Activated naive CD4-positive, alpha-beta T cell treated with anti-CD3 and anti-CD28 coated beads for 36 hours (primary cell): Measurements from ENCODE around the gene ANTXR2. TPM values are rescaled to one million over a fixed set of nuclear protein-coding genes. Genes with fewer than 3 reads are reported as not detected.
"Not testable (repeated sequence)": the region's sequence is repeated elsewhere in the genome, so short reads cannot be mapped to it uniquely, and the experiment has no call there.

ENCODE experiments used
- CTCF ChIA-PET: fragments of 350-600 bp; sonication (Branson Sonifier 250); formaldehyde crosslinking; loops from one replicate; lab custom pipeline; 2021; ENCODE audit warnings: antibody characterized with exemption; lab: Charles Lee
- DNase-seq: peaks from one replicate; pipeline ENCODE4 v3.0.0-alpha.2; 2020
- H3K27ac Mint-ChIP-seq: one replicate; pipeline ENCODE4 v1.8.0; 2021; ENCODE audit warnings: mild to moderate bottlenecking, mixed read lengths
- H3K27me3 Mint-ChIP-seq: one replicate; pipeline ENCODE4 v1.8.0; 2021; ENCODE audit warnings: low read depth, mixed read lengths
- H3K36me3 Mint-ChIP-seq: one replicate; pipeline ENCODE4 v1.8.0; 2021; ENCODE audit warnings: low read depth, mixed read lengths
- H3K4me1 Mint-ChIP-seq: one replicate; pipeline ENCODE4 v1.8.0; 2021; ENCODE audit warnings: low read depth, mixed read lengths
- H3K4me3 Mint-ChIP-seq: one replicate; pipeline ENCODE4 v1.8.0; 2021; ENCODE audit warnings: mild to moderate bottlenecking, moderate library complexity, mixed read lengths
- H3K9me3 Mint-ChIP-seq: one replicate; pipeline ENCODE4 v1.8.0; 2021; ENCODE audit warnings: mixed read lengths
- intact Hi-C: fragments of 100-400 bp; cut with micrococcal nuclease; formaldehyde crosslinking; loops from one replicate; pipeline ENCODE4 v1.15.1; 2023
- total RNA-seq, 2 experiments: library from RNA; stranded (reverse); gene quantifications; one replicate each; pipeline ENCODE4 v1.2.3, GENCODE V29; 2021

Gene ANTXR2
- total RNA-seq, 2 experiments from 2014 or later = 0.50 to 0.79 TPM

DNA sequence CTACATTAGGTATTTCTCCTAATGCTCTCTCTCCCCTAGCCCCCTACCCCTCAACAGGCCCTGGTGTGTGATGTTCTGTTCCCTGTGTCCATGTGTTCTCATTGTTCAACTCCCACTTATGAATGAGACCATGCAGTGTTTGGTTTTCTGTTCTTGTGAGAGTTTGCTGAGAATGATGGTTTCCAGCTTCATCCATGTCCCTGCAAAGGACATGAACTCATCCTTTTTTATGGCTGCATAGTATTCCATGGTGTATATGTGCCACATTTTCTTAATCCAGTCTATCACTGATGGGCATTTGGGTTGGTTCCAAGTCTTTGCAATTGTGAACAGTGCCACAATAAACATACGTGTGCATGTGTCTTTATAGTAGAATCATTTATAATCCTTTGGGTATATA lies 184.0 kb downstream of the ANTXR2 start:
- H3K4me3 Mint-ChIP-seq, H3K4me1 Mint-ChIP-seq, H3K27me3 Mint-ChIP-seq, H3K27ac Mint-ChIP-seq, intact Hi-C loops, H3K9me3 Mint-ChIP-seq, DNase-seq, CTCF ChIA-PET, H3K36me3 Mint-ChIP-seq: not testable (repeated sequence)

DNA sequence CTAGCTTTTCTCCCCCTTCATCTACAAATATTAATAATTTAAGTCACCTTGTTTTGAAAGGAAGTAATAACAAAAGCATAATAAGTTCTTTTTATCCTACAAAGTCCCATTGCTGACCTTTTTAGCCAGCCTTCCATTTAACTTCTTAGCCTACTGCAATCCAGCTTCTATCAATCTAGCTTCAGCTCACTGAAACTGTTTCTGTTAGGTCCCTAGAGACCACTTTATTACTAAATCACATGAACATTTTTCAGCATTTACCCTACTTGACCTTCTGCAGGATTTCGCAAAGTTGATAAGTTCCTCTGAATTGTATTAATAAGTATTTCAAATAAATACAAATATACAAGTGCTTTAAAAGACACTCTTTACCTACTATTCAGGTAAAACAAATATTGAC lies 186.5 kb downstream of the ANTXR2 start:
- CTCF ChIA-PET = no interaction called here
- intact Hi-C loops = no loop called here
- H3K27me3 Mint-ChIP-seq = no peaks in the 10 kb centered on the region

DNA sequence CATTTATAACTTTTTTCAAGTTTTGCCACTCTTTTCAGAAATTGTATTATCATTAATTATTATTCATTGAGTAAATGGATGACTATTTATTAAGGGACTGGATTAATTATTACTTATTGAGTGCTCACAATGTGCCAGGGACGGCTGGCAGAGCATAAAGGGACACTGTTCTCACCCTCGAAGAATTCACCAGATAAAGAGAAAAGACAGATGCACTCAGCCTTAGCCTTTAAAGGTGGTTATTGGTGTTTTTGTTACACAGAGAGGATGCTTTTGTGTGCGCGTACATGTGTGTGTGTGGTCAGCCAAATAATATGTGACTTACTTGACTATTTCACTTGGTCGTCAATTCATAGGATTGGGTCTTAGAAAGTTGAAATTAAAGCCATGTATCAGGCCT lies 187.0 kb downstream of the ANTXR2 start:
- Mint-ChIP-seq H3K36me3 (peaks cover 4% of the 10 kb centered on the region), H3K27ac (no peak overlapping the region), H3K9me3 (no peaks in the 10 kb centered on the region), H3K27me3 (no peaks in the 10 kb centered on the region), H3K4me1 (no peaks in the 10 kb centered on the region), H3K4me3 (no peak overlapping the region)
- CTCF ChIA-PET = no interaction called here
- intact Hi-C loops = no loop called here
- DNase-seq = no peak

More for the DNA sequence above, 186.5 kb downstream of the ANTXR2 start:
- Mint-ChIP-seq H3K4me3 (no peak overlapping the region), H3K4me1 (no peaks in the 10 kb centered on the region), H3K36me3 (peaks cover 4% of the 10 kb centered on the region), H3K27ac (no peak overlapping the region), H3K9me3 (no peaks in the 10 kb centered on the region)
- no peak for DNase-seq

DNA sequence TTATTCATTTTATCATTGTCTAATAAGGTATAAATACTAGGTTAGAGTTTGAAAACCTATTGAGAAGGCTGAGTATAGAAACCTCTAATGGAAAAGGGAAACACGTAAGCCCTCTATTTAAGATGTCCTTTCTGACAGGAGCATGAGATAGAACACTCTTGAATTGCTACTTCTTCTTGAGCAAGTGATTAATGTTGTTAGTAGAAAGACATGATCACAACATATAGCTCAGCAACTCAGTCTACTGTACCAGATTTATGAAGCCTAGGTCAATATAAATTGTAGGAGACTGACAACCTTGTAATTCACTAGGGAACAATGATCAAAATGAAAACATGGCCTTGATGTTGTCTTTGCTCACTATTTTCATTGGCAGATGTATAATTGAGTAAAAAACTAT lies 189.7 kb downstream of the ANTXR2 start:
- intact Hi-C loops = no loop called here
- no peak for DNase-seq
- no peaks in the 10 kb centered on the region for H3K36me3 Mint-ChIP-seq
- H3K4me1 Mint-ChIP-seq = no peaks in the 10 kb centered on the region
- CTCF ChIA-PET = no interaction called here
- H3K9me3 Mint-ChIP-seq = peaks cover 1% of the 10 kb centered on the region
- no peak overlapping the region for H3K4me3 Mint-ChIP-seq
- no peaks in the 10 kb centered on the region for H3K27me3 Mint-ChIP-seq
- no peak overlapping the region for H3K27ac Mint-ChIP-seq

- Mint-ChIP-seq H3K4me3 (no peak overlapping the region), H3K36me3 (no peaks in the 10 kb centered on the region), H3K9me3 (peaks cover 6% of the 10 kb centered on the region), H3K27ac (no peak overlapping the region), H3K27me3 (no peaks in the 10 kb centered on the region), H3K4me1 (no peaks in the 10 kb centered on the region)
- CTCF ChIA-PET = no interaction called here
- no peak for DNase-seq
- intact Hi-C loops = no loop called here
Measured at GRCh38 chr4:79882806-79883205, 190.2 kb downstream of the ANTXR2 start.

- CTCF ChIA-PET = no interaction called here
- intact Hi-C loops = no loop called here
Measured at GRCh38 chr4:79881407-79881806, 191.6 kb downstream of the ANTXR2 start.

GRCh38 chr4:79877511-79877910 lies 195.5 kb downstream of the ANTXR2 start:
- no peaks in the 10 kb centered on the region for H3K27me3 Mint-ChIP-seq
- H3K4me1 Mint-ChIP-seq = no peaks in the 10 kb centered on the region
- intact Hi-C loops = no loop called here
- no peak for DNase-seq
- no peak overlapping the region for H3K27ac Mint-ChIP-seq
- CTCF ChIA-PET = no interaction called here
- H3K36me3 Mint-ChIP-seq = no peaks in the 10 kb centered on the region
- no peak overlapping the region for H3K4me3 Mint-ChIP-seq
- peaks cover 8% of the 10 kb centered on the region for H3K9me3 Mint-ChIP-seq

More at GRCh38 chr4:79881407-79881806, 191.6 kb downstream of the ANTXR2 start:
- H3K4me1 Mint-ChIP-seq = no peaks in the 10 kb centered on the region
- no peaks in the 10 kb centered on the region for H3K36me3 Mint-ChIP-seq
- no peaks in the 10 kb centered on the region for H3K27me3 Mint-ChIP-seq
- H3K9me3 Mint-ChIP-seq = peaks cover 8% of the 10 kb centered on the region
- no peak for DNase-seq
- no peak overlapping the region for H3K4me3 Mint-ChIP-seq
- no peak overlapping the region for H3K27ac Mint-ChIP-seq

DNA sequence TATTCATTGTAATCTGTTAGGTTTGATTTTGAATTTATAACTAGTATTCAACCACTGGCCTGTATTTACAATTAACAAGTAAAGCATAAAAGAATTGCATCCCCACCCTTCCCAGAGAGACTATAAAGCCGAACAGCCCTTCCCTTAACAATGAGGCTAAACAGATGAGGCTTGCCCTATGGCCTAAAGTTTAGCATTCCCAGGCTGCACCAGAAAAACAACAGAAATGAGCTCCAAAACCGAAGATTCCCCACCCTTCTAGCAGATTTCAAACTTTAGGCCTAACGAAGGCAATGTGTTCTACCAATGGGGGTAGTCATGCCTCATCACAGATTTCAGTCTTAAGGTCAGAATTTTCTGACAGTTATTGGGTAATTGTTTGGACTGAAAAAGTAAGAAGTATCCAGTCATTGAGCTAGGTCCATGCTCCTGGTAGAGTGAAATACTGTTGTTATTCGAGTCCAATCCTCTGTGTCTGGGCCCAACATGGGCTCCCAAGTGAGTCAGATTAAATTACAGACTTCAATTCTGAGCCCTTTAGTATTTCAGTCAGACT lies 197.6 kb downstream of the ANTXR2 start:
- intact Hi-C loops = no loop called here
- CTCF ChIA-PET = no interaction called here
- H3K27ac Mint-ChIP-seq = no peak overlapping the region
- no peak for DNase-seq
- peaks cover 8% of the 10 kb centered on the region for H3K9me3 Mint-ChIP-seq
- no peaks in the 10 kb centered on the region for H3K4me1 Mint-ChIP-seq
- H3K27me3 Mint-ChIP-seq = no peaks in the 10 kb centered on the region
- H3K36me3 Mint-ChIP-seq = no peaks in the 10 kb centered on the region
- H3K4me3 Mint-ChIP-seq = no peak overlapping the region

GRCh38 chr4:79874197-79874596 lies 198.8 kb downstream of the ANTXR2 start:
- no peaks in the 10 kb centered on the region for H3K36me3 Mint-ChIP-seq
- intact Hi-C loops = no loop called here
- no peak for DNase-seq
- peaks cover 8% of the 10 kb centered on the region for H3K9me3 Mint-ChIP-seq
- H3K4me3 Mint-ChIP-seq = no peak overlapping the region
- H3K27me3 Mint-ChIP-seq = no peaks in the 10 kb centered on the region
- CTCF ChIA-PET = no interaction called here
- no peaks in the 10 kb centered on the region for H3K4me1 Mint-ChIP-seq
- H3K27ac Mint-ChIP-seq = no peak overlapping the region

DNA sequence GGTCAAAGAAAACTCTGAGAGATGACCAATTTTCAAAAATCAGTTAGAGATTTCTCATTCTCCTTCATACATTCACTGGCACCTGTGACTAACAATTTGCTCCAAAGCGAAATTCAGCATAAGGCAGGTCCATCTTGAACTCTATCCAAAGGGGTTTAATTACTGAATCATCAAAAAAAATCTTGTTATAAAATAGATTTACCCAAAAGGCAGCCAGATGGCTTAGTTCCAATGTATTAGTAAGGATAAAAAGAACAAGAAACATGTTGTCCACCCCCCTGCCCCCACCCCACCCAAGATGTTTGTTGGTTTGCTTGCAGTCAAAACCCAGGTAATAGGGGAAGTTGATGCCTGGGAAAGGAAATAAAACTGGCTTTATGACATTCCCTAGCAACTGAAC lies 200.3 kb downstream of the ANTXR2 start:
- no peak for DNase-seq
- Mint-ChIP-seq H3K36me3 (no peaks in the 10 kb centered on the region), H3K27ac (no peak overlapping the region), H3K27me3 (no peaks in the 10 kb centered on the region), H3K9me3 (peaks cover 1% of the 10 kb centered on the region), H3K4me3 (no peak overlapping the region), H3K4me1 (no peaks in the 10 kb centered on the region)
- CTCF ChIA-PET = no interaction called here
- intact Hi-C loops = no loop called here

- H3K4me1 Mint-ChIP-seq = no peaks in the 10 kb centered on the region
- DNase-seq = no peak
- H3K27ac Mint-ChIP-seq = no peak overlapping the region
- no peaks in the 10 kb centered on the region for H3K9me3 Mint-ChIP-seq
- no peaks in the 10 kb centered on the region for H3K36me3 Mint-ChIP-seq
- intact Hi-C loops = no loop called here
- no peak overlapping the region for H3K4me3 Mint-ChIP-seq
- CTCF ChIA-PET = no interaction called here
- no peaks in the 10 kb centered on the region for H3K27me3 Mint-ChIP-seq
Measured at GRCh38 chr4:79871961-79872360, 201.1 kb downstream of the ANTXR2 start.

DNA sequence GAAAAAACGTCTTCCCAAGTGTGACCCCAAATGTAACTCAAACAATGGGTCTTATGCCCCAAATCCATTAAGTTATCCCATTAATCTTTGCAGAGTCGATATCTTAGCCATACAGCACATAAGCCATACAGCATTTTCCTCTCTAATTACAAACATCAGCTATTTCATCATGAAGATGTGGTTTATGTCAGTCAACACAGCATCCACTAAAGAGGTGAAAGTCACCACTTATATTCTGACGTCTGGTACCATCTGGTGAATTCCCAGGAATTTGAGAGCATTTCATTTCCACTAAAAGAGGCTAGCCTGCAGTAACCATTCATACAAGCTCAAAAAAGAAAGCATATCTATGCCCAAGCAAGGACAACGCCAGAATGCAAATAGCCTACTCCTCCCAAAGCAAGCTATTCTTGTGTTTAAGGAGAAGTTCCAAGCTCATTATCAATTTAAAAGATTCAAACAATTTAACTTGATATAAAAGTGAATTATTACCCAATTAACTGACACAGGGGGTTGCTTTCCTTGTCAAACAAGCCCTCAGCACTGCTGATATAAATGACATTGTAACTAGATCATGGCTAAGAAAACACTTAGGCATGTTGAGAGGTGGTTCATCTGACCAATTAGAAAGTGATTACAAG lies 203.3 kb downstream of the ANTXR2 start:
- no peaks in the 10 kb centered on the region for H3K9me3 Mint-ChIP-seq
- intact Hi-C loops = no loop called here
- H3K27me3 Mint-ChIP-seq = no peaks in the 10 kb centered on the region
- H3K4me3 Mint-ChIP-seq = no peak overlapping the region
- CTCF ChIA-PET = no interaction called here
- no peaks in the 10 kb centered on the region for H3K36me3 Mint-ChIP-seq
- no peak overlapping the region for H3K27ac Mint-ChIP-seq
- H3K4me1 Mint-ChIP-seq = no peaks in the 10 kb centered on the region
- no peak for DNase-seq

DNA sequence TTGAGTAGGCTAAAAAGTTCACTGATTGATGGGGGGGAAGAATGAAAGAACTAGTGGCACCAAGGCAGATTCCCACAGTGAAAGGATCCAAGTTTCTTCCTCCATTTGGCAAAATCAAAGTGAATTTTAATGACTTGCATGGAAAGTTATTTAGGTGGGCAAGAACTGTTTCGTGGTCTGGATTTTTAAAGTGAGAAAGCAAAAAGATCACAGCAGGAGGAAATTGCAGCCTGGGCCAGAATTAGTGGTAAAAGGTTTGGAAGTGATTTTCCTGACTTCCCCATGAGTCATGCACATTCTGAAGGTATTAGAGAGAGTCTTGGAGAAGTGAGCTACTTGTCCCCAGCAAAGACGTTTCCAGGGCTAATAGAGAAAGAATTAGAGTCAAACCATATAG lies 207.8 kb downstream of the ANTXR2 start:
- no peak overlapping the region for H3K4me3 Mint-ChIP-seq
- H3K27me3 Mint-ChIP-seq = peaks cover 4% of the 10 kb centered on the region
- H3K4me1 Mint-ChIP-seq = no peaks in the 10 kb centered on the region
- no peaks in the 10 kb centered on the region for H3K36me3 Mint-ChIP-seq
- no peak overlapping the region for H3K27ac Mint-ChIP-seq
- intact Hi-C loops = no loop called here
- CTCF ChIA-PET = no interaction called here
- DNase-seq = no peak
- no peaks in the 10 kb centered on the region for H3K9me3 Mint-ChIP-seq
